MCF 10A (cell line): ENCODE measurements around the gene ALDH3A1. TPM values are rescaled to one million over a fixed set of nuclear protein-coding genes. Genes with fewer than 3 reads are reported as not detected.

Experiments used
- BruUV-seq: library from RNA; stranded (reverse); fragments of 400-500 nt; replicated peaks from 2 replicates; lab custom pipeline; 2021; lab: Mats Ljungman, UMichigan
- CTCF ChIA-PET: fragments of 300-600 bp; sonication (Branson Sonifier 250); formaldehyde crosslinking; extraction: SDS; loops from one replicate; lab custom pipeline; 2021; ENCODE audit warnings: antibody characterized with exemption, inconsistent platforms; lab: Yijun Ruan, JAX
- POLR2A ChIA-PET: fragments of 300-600, 350-650 bp; sonication (Branson Sonifier 250); formaldehyde crosslinking; extraction: SDS; loops from one replicate; lab custom pipeline; 2020; ENCODE audit warnings: antibody characterized with exemption, inconsistent platforms; lab: Yijun Ruan, JAX
- DNase-seq: peaks from one replicate; pipeline ENCODE4 v3.0.0-alpha.2; 2018; ENCODE audit not compliant: unreplicated experiment
- H3K27ac Mint-ChIP-seq: one replicate; pipeline ENCODE4 v1.8.0; 2022; ENCODE audit warnings: mild to moderate bottlenecking, low read depth, mixed read lengths; ENCODE audit not compliant: unreplicated experiment
- H3K27me3 Mint-ChIP-seq: one replicate; pipeline ENCODE4 v1.8.0; 2022; ENCODE audit warnings: mixed read lengths; ENCODE audit not compliant: insufficient read depth, unreplicated experiment
- H3K36me3 Mint-ChIP-seq: one replicate; pipeline ENCODE4 v1.8.0; 2022; ENCODE audit warnings: mild to moderate bottlenecking, moderate library complexity, mixed read lengths; ENCODE audit not compliant: insufficient read depth, unreplicated experiment
- H3K4me1 Mint-ChIP-seq: one replicate; pipeline ENCODE4 v1.8.0; 2022; ENCODE audit warnings: mixed read lengths; ENCODE audit not compliant: insufficient read depth, unreplicated experiment
- H3K4me3 Mint-ChIP-seq: one replicate; pipeline ENCODE4 v1.8.0; 2022; ENCODE audit warnings: mild to moderate bottlenecking, moderate library complexity, mixed read lengths; ENCODE audit not compliant: unreplicated experiment
- H3K9me3 Mint-ChIP-seq: one replicate; pipeline ENCODE4 v1.8.0; 2022; ENCODE audit warnings: mixed read lengths; ENCODE audit not compliant: unreplicated experiment
- intact Hi-C: fragments of 100-400 bp; cut with micrococcal nuclease; formaldehyde crosslinking; loops from 2 replicates; pipeline ENCODE4 v1.14.1; 2022
- total RNA-seq: library from RNA; stranded (reverse); gene quantifications from 2 replicates; pipeline ENCODE4 v1.2.3, GENCODE V29; 2022
- TF ChIP-seq, protein P1 (sequence below): fragments of 200-600 bp; IDR thresholded peaks from one replicate; pipeline ENCODE4 v1.8.0; 2022; ENCODE audit warnings: antibody characterized with exemption, mild to moderate bottlenecking; ENCODE audit not compliant: unreplicated experiment

ALDH3A1 gene
- total RNA-seq, 1 experiment from 2014 or later, result 13.4 TPM

DNA sequence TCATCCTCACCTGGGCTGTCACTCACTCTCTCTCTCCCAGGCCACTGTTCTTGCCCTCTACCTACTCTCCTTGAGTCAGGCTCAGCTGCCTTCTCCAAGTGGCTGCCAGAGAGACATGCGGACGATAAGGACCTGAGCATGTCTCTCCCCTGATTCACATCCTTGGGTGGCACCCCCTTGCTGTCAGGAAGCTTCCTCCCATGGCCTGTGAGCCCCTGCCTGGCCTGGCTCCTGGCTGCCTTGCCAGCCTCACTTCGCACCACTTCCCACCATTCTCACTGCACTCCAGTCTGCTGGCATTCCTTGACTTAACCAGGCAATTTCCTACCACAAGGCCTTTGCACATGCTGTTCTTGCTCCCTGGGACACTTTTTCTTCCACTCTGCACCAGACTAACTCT lies 2.7 kb upstream of the ALDH3A1 start:
- intact Hi-C loops, result loop anchor here (5.0 kb wide), 1 partner anchor 374 kb away; the partner anchor contains the start of gene MAPK7
- TF ChIP-seq, protein P1, sequence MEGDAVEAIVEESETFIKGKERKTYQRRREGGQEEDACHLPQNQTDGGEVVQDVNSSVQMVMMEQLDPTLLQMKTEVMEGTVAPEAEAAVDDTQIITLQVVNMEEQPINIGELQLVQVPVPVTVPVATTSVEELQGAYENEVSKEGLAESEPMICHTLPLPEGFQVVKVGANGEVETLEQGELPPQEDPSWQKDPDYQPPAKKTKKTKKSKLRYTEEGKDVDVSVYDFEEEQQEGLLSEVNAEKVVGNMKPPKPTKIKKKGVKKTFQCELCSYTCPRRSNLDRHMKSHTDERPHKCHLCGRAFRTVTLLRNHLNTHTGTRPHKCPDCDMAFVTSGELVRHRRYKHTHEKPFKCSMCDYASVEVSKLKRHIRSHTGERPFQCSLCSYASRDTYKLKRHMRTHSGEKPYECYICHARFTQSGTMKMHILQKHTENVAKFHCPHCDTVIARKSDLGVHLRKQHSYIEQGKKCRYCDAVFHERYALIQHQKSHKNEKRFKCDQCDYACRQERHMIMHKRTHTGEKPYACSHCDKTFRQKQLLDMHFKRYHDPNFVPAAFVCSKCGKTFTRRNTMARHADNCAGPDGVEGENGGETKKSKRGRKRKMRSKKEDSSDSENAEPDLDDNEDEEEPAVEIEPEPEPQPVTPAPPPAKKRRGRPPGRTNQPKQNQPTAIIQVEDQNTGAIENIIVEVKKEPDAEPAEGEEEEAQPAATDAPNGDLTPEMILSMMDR, result no peak
- peak; percentile 31 for DNase-seq
- POLR2A ChIA-PET, result interaction anchor here (1.6 to 13.0 kb wide), 6 partner anchors 9 to 102 kb away, joined by 3 to 311 read pairs (median 95); partner anchors contain the start of genes ALDH3A2 and SLC47A2
- no peaks in the 10 kb centered on the region for H3K9me3 Mint-ChIP-seq
- H3K36me3 Mint-ChIP-seq, result peaks cover 5% of the 10 kb centered on the region
- CTCF ChIA-PET, result interaction anchor here (0.5 to 4.3 kb wide), 5 partner anchors 12 to 154 kb away, joined by 3 to 46 read pairs (median 8); partner anchors contain the start of gene ALDH3A2
- no peaks in the 10 kb centered on the region for H3K27me3 Mint-ChIP-seq
- H3K27ac Mint-ChIP-seq, result peak overlapping the region; percentile 79
- no TSS peak for BruUV-seq
- peak overlapping the region; percentile 32 for H3K4me3 Mint-ChIP-seq
- H3K4me1 Mint-ChIP-seq, result peaks cover 71% of the 10 kb centered on the region

DNA sequence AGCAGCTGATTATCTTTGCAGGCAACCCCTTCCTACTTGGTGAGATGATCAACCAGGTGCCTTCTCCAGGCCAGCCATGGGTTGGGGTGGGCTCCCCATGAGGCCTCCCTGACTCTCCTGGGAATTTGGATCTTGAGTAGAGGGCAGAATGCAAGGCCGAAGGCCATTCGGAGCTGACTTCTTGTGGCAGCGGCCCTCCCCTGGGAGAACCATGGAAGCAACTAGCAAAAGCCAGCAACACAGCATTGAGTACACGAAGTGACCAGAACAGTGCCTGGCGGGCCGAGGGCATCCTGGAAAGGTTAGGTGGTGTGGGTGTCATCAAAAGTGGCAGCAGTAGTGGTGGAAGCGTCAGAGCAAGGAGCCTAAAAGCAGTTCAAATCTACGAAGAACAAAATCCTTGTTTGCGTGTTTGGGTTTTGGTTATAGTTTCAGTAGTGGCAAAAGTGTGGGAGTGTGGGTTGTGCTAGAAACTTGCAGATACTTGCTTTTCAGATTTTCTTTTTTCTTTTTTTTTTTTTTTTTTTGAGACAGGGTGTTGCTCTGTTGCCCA lies 2.0 kb upstream of the ALDH3A1 start:
- BruUV-seq, result no TSS peak
- POLR2A ChIA-PET, result interaction anchor here (0.6 to 13.0 kb wide), 5 partner anchors 22 to 102 kb away, joined by 3 to 311 read pairs (median 39); partner anchors contain the start of genes ALDH3A2 and SLC47A2
- no peaks in the 10 kb centered on the region for H3K9me3 Mint-ChIP-seq
- no peak for DNase-seq
- TF ChIP-seq, protein P1, result no peak
- H3K4me1 Mint-ChIP-seq, result peaks cover 78% of the 10 kb centered on the region
- no peaks in the 10 kb centered on the region for H3K27me3 Mint-ChIP-seq
- H3K27ac Mint-ChIP-seq, result peak overlapping the region; percentile 79
- intact Hi-C loops, result loop anchor here (5.0 kb wide), 1 partner anchor 373 kb away; the partner anchor contains the start of gene MAPK7
- H3K36me3 Mint-ChIP-seq, result peaks cover 7% of the 10 kb centered on the region
- CTCF ChIA-PET, result interaction anchor here (0.6 to 4.3 kb wide), 3 partner anchors 21 to 261 kb away, joined by 3 to 46 read pairs (median 4); no protein-coding TSS in a partner anchor
- no peak overlapping the region for H3K4me3 Mint-ChIP-seq

DNA sequence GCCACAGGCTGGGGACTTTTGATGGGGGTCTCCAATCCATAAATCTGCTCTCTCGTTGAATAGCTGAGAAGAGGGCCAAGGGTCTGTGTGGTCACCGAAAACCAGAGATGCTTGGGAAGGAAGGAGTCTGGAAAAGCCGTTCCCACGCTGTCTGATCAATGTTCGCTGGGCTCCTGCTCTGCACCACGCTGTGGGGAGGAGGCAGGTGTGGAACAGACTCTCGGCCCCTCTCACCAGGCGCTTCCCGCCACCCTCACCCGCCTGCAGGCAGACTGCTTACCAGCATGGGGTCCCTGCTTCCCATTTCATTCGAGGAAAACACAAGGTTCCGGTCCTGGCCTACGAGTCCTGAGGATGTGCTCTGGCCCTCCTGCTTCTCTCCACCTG lies 702 bp upstream of the ALDH3A1 start:
- intact Hi-C loops, result no loop called here
- H3K4me1 Mint-ChIP-seq, result peaks cover 76% of the 10 kb centered on the region
- no peak for DNase-seq
- no peaks in the 10 kb centered on the region for H3K27me3 Mint-ChIP-seq
- H3K27ac Mint-ChIP-seq, result peak overlapping the region; percentile 82
- peaks cover 7% of the 10 kb centered on the region for H3K36me3 Mint-ChIP-seq
- TF ChIP-seq, protein P1, result no peak
- no TSS peak for BruUV-seq
- POLR2A ChIA-PET, result interaction anchor here (0.6 to 13.0 kb wide), 10 partner anchors 17 to 215 kb away, joined by 3 to 311 read pairs (median 5); partner anchors contain the start of genes ALDH3A2 and SLC47A2
- H3K4me3 Mint-ChIP-seq, result peak overlapping the region; percentile 61
- H3K9me3 Mint-ChIP-seq, result no peaks in the 10 kb centered on the region
- CTCF ChIA-PET, result interaction anchor here (0.6 to 1.7 kb wide), 5 partner anchors 17 to 42 kb away, joined by 3 to 4 read pairs (median 3); no protein-coding TSS in a partner anchor

DNA sequence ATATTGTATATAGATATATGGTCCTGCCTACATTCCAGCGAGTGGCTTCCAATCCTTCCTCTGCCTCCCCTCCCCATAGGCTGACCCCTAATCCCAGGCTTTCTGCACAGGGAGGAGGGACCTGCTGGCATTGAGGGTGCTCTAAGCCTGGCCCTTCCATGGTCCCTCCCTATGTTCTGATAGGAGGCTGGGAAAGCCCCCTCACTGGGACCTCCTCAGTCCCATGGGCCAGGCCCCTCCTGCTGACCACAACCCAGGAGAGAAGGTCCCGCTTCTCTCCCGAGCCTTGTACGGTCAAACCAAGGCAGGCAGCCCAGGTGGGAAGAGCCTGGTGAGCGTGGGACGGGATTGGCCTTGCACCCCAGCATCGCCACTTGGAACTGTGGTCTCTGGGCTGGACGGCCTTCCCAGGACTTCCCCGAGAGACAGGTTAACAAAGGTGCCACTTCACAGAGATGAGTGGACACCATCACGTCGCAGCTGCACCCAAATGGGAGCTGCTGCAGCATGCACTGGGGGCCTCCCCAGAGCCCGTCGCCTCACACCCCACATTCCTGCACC lies 859 bp downstream of the ALDH3A1 start:
- no peak for DNase-seq
- peaks cover 61% of the 10 kb centered on the region for H3K4me1 Mint-ChIP-seq
- H3K27ac Mint-ChIP-seq, result peak overlapping the region; percentile 82
- ChIA-PET POLR2A (interaction anchor here (0.7 to 13.0 kb wide), 7 partner anchors 19 to 232 kb away, joined by 3 to 311 read pairs (median 12); partner anchors contain the start of genes ALDH3A2 and SLC47A2), CTCF (interaction anchor here (0.6 to 1.7 kb wide), 3 partner anchors 19 to 29 kb away, joined by 3 to 4 read pairs (median 3); no protein-coding TSS in a partner anchor)
- H3K9me3 Mint-ChIP-seq, result no peaks in the 10 kb centered on the region
- H3K4me3 Mint-ChIP-seq, result peak overlapping the region; percentile 61
- BruUV-seq, result no TSS peak
- intact Hi-C loops, result no loop called here
- H3K27me3 Mint-ChIP-seq, result no peaks in the 10 kb centered on the region
- TF ChIP-seq, protein P1, result no peak
- H3K36me3 Mint-ChIP-seq, result peaks cover 7% of the 10 kb centered on the region
